ENCODE results near the gene PCNX4. TPM values are rescaled to one million over a fixed set of nuclear protein-coding genes. Genes with fewer than 3 reads are reported as not detected.

PCNX4 gene
- total RNA-seq, 1 donor from 2014 or later: 96.8 TPM

- H3K4me3 ChIP-seq (ENCODE audit: low read depth, low read length): no peak overlapping the region
- H3K27me3 ChIP-seq (ENCODE audit: control insufficient read depth, insufficient read depth, low read length): no peaks in the 10 kb centered on the region
- no peak for TF ChIP-seq CTCF (IDR thresholded peaks at IDR 0.05; ENCODE audit: insufficient read depth, low read length, poor library complexity, severe bottlenecking)
- DNase-seq (ENCODE audit: low read depth): no peak
- no peaks in the 10 kb centered on the region for H3K36me3 ChIP-seq (ENCODE audit: control insufficient read depth, insufficient read depth, low read length)
Observed at GRCh38 chr14:60204843-60205774, 113.4 kb downstream of the PCNX4 start.

- Histone ChIP-seq H3K27me3 (ENCODE audit: control insufficient read depth, insufficient read depth, low read length) (no peaks in the 10 kb centered on the region), H3K36me3 (ENCODE audit: control insufficient read depth, insufficient read depth, low read length) (no peaks in the 10 kb centered on the region), H3K4me3 (ENCODE audit: low read depth, low read length) (no peak overlapping the region)
- no peak for DNase-seq (ENCODE audit: low read depth)
- TF ChIP-seq CTCF (IDR thresholded peaks at IDR 0.05; ENCODE audit: insufficient read depth, low read length, poor library complexity, severe bottlenecking): no peak
Observed at GRCh38 chr14:60206249-60206670, 114.5 kb downstream of the PCNX4 start.

GRCh38 chr14:60206837-60207533 lies 115.3 kb downstream of the PCNX4 start:
- no peak for DNase-seq (ENCODE audit: low read depth)
- TF ChIP-seq CTCF (IDR thresholded peaks at IDR 0.05; ENCODE audit: insufficient read depth, low read length, poor library complexity, severe bottlenecking): no peak
- Histone ChIP-seq H3K36me3 (ENCODE audit: control insufficient read depth, insufficient read depth, low read length) (no peaks in the 10 kb centered on the region), H3K4me3 (ENCODE audit: low read depth, low read length) (no peak overlapping the region), H3K27me3 (ENCODE audit: control insufficient read depth, insufficient read depth, low read length) (no peaks in the 10 kb centered on the region)

GRCh38 chr14:60210703-60211102 lies 119.0 kb downstream of the PCNX4 start:
- no peaks in the 10 kb centered on the region for H3K36me3 ChIP-seq (ENCODE audit: control insufficient read depth, insufficient read depth, low read length)
- no peak for TF ChIP-seq CTCF (IDR thresholded peaks at IDR 0.05; ENCODE audit: insufficient read depth, low read length, poor library complexity, severe bottlenecking)
- no peaks in the 10 kb centered on the region for H3K27me3 ChIP-seq (ENCODE audit: control insufficient read depth, insufficient read depth, low read length)
- no peak for DNase-seq (ENCODE audit: low read depth)
- no peak overlapping the region for H3K4me3 ChIP-seq (ENCODE audit: low read depth, low read length)

- Histone ChIP-seq H3K36me3 (ENCODE audit: control insufficient read depth, insufficient read depth, low read length) (no peaks in the 10 kb centered on the region), H3K4me3 (ENCODE audit: low read depth, low read length) (no peak overlapping the region), H3K27me3 (ENCODE audit: control insufficient read depth, insufficient read depth, low read length) (no peaks in the 10 kb centered on the region)
- DNase-seq (ENCODE audit: low read depth): no peak
- no peak for TF ChIP-seq CTCF (IDR thresholded peaks at IDR 0.05; ENCODE audit: insufficient read depth, low read length, poor library complexity, severe bottlenecking)
Observed at GRCh38 chr14:60211153-60211552, 119.4 kb downstream of the PCNX4 start.
